ENCODE results near the gene FHDC1.

Gene FHDC1

GRCh38 chr4:152983774-152984411 is 47.8 kb downstream of the FHDC1 start:
- DNase-seq = no peak

GRCh38 chr4:152988721-152989553 is 52.8 kb downstream of the FHDC1 start:
- DNase-seq = no peak

GRCh38 chr4:152989554-152989970 is 53.4 kb downstream of the FHDC1 start:
- no peak for DNase-seq

- DNase-seq = peak; percentile 12
Measured at GRCh38 chr4:152990471-152991131, 54.5 kb downstream of the FHDC1 start.

GRCh38 chr4:152991398-152991797 is 55.3 kb downstream of the FHDC1 start:
- no peak for DNase-seq

- DNase-seq = no peak
Measured at GRCh38 chr4:152992027-152992426, 55.9 kb downstream of the FHDC1 start.

GRCh38 chr4:152992466-152992865 is 56.3 kb downstream of the FHDC1 start:
- no peak for DNase-seq

- no peak for DNase-seq
Measured at GRCh38 chr4:152994038-152994437, 57.9 kb downstream of the FHDC1 start.

- DNase-seq = no peak
Measured at GRCh38 chr4:152996111-152996571, 60.0 kb downstream of the FHDC1 start.

GRCh38 chr4:152996672-152997071 is 60.5 kb downstream of the FHDC1 start:
- DNase-seq = no peak

- DNase-seq = no peak
Measured at GRCh38 chr4:152997288-152997687, 61.2 kb downstream of the FHDC1 start.

GRCh38 chr4:152997771-152998487 is 61.8 kb downstream of the FHDC1 start:
- no peak for DNase-seq

- no peak for DNase-seq
Measured at GRCh38 chr4:152998861-152999260, 62.7 kb downstream of the FHDC1 start.

- DNase-seq = no peak
Measured at GRCh38 chr4:152999346-153000075, 63.4 kb downstream of the FHDC1 start.

- no peak for DNase-seq
Measured at GRCh38 chr4:153000076-153000420, 63.9 kb downstream of the FHDC1 start.

- no peak for DNase-seq
Measured at GRCh38 chr4:153001626-153002025, 65.5 kb downstream of the FHDC1 start.

- DNase-seq = no peak
Measured at GRCh38 chr4:153002110-153002509, 66.0 kb downstream of the FHDC1 start.

- no peak for DNase-seq
Measured at GRCh38 chr4:153004081-153004850, 68.1 kb downstream of the FHDC1 start.

- no peak for DNase-seq
Measured at GRCh38 chr4:153005899-153006381, 69.8 kb downstream of the FHDC1 start.

GRCh38 chr4:153008578-153009199 is 72.6 kb downstream of the FHDC1 start:
- no peak for DNase-seq

- no peak for DNase-seq
Measured at GRCh38 chr4:153010146-153010545, 74.0 kb downstream of the FHDC1 start.
